GM19240 (cell line): ENCODE measurements around the gene ZNF324B.
"Not testable (repeated sequence)": the region's sequence is repeated elsewhere in the genome, so short reads cannot be mapped to it uniquely, and the experiment has no call there.

Experiments
- DNase-seq: peaks from one replicate; pipeline ENCODE4 v3.0.0; 2011; ENCODE audit warnings: low spot score; ENCODE audit not compliant: insufficient read length

ZNF324B gene

DNA sequence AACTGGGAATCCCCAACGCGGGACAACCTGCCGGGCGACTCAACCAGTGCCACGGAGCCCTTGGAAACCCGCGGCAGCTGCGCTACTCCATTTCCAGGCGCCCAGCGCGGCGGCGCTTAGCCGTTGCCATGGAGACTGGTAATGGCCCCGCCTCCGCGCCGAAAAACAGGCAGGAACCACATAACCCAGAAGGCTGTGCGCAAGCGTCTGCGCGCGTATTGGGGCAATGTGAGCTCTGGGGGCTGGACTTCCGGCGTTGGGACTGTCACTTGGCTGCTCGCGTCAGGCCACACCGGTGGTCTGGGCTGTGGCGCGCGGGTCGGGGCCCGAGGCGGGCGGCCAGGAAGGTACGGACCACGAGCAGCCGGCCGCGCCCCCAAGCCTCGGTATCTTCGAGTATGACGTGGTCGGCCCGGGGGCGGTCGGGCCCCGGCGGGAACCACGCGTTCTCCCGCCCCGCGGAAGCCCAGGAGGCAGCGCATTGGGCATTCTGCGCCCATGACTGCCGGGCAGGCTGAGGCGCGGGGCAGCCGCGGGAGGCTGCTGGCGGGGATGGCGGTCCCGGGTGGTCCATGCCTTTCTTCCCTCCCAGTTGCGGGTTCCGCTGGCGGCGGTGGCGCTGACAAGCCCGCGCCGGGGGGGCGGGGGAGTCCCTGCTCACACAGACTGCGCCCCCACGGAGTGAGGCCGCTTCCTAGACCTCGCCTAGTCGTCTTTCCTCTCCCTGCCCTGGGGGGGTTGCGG lies at the start of gene ZNF324B:
Gene ZNF324B (plus strand): TSS at position 265 of the 744 bp plus-strand sequence. CDS start 2,080 bp downstream, outside the sequence.
- DNase-seq, result peak; percentile 97

DNA sequence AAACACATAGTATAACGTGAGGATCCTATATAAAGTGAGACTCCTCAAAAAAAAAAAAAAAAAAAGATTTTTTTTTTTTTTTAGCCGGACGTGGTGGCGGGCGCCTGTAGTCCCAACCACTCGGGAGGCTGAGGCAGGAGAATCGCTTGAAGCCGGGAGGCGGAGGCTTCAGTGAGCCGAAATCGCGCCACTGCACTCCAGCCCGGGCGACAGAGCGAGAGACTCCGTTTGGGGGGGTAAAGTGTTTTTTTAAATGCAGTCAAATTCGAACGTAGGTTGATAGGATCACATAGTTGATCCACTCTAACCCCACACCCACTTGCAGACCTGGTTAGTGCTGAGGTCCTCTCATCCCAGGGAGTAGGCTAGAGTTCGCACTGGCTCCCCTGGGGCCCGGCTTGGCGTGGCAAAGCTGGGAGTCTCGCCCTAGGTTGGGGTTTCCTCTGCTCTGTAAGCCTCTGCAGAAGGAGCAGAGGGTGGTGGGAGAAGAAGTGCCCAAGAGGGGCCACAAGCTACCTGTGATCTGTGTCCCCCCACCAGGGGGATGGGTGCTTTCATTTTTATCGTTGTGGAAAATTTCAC lies 49.5 kb upstream of the ZNF324B start:
- DNase-seq, result no peak

DNA sequence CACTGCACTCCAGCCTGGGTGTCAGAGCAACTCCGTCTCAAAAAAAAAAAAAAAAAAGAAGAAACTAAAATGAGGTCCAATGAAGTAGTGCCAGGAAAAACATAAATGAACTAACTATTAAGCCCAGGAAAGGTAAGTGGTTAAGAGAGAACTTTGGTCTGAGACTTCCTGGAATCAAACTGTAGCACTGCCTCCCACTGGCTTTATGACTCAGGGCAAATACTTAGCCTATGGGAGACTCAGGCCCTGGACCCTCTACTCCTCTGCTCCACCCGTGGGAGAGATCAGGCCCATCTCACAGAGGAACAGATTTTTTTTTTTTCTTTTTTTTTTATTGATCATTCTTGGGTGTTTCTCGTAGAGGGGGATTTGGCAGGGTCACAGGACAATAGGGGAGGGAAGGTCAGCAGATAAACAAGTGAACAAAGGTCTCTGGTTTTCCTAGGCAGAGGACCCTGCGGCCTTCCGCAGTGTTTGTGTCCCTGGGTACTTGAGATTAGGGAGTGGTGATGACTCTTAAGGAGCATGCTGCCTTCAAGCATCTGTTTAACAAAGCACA lies 47.4 kb upstream of the ZNF324B start:
- not testable (repeated sequence) for DNase-seq

DNA sequence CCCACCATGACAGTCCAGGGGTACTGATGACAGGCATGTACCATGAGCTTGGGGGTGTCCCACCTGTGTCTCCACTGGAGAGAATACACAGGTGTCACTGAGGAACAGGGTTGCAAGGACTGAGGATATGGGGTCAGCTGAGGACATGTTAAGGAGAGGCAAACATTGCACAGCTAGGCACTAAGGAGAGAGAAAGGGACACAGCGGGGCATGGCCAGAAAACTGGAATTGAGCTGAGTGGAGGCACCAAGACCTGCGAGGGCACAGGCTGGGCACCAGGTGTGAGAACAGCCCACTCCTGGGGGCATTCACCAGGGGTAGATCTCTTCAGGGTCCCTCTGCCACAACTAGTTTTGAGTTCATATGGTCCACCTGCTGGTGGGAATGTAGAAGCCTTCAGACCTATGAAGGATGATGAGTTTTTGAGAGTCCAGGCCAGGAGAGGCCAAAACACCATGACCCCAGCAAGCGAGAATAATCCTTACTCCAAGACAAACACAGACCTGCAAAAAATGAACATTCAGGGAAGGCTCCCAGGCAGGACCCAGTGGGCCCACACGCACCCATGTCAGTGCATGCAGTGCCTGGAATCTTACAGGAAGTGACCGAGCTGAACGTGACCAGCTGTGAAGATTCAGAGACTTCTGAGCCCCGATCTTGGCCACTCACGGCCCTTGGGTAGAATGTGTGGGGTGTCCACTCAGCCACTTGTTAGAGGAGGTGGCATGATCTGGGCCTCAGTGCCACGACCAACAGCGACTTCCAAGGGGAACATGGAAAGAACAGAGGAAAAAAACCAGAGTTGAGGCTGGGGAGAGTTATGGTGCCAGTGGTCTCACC lies 44.4 kb upstream of the ZNF324B start:
- DNase-seq, result no peak

DNA sequence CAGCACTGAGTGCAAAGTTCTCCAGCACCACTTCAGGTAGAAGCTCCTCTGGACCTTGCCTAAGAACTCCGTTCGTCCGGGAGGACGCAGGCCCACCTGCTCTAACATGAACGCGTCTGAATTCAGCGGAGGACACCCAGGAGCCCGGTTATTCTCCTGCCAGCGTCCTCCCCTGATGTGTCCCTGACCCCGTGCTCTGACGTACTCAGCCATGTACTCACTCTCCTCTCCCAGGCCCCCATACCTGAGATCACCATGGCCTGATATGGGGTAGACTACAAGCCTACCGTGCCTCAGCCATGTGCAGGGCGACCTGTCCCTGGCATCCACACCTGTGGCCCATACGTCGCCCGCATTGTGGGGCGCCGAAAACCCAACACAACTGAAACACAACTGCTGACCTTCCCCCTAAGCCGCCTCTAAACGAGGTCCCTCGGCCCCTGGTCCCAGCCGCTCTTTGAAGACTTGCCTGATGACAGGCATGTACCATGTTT lies 43.7 kb upstream of the ZNF324B start:
- DNase-seq, result no peak

DNA sequence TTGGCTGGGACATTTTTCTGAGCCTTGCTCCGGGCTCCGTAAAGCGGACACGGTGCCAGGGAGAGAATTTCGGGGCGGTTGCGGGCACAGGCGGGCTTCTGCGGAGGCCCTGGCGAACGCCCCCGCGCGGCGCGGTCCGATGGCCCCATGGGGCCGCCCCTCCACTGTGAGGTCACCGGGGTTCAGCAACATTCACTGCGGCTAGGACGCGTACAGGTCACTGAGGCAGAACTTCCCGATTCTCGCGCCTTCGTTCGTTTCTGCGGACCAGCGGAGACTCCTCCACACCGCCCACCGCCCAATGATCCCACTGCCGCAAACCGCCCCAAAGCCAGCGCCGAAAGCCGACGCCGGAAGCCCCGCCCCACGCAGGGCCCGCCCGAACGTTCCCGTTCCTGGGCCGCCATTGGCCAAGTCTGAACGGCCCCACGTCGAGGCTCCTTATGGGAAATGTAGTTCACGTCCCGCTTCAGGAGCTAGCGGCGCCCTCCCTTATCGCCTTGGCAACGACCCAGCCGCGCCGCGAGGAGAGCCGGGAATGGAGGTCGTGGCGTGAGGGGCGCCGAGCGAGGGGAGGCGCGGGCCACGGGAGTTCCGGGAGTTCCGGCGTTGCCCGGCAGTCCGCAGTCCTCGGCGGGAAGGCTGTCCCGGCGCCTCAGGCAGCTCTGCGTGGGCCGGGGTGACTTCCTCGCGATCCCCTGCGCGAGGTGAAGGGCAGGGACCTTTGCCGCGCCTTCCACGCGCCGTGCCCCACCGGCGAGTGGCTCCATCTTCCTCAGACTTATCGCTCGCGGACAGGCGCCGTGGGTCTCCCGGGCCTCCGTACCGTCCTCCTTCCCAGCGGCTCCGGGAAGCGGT lies 43.0 kb upstream of the ZNF324B start, which contains the start of gene ZNF584:
Gene ZNF584 (plus strand): TSS at position 498 of the 858 bp plus-strand sequence. CDS start 499 bp downstream, outside the sequence.
- DNase-seq, result peak; percentile 89

DNA sequence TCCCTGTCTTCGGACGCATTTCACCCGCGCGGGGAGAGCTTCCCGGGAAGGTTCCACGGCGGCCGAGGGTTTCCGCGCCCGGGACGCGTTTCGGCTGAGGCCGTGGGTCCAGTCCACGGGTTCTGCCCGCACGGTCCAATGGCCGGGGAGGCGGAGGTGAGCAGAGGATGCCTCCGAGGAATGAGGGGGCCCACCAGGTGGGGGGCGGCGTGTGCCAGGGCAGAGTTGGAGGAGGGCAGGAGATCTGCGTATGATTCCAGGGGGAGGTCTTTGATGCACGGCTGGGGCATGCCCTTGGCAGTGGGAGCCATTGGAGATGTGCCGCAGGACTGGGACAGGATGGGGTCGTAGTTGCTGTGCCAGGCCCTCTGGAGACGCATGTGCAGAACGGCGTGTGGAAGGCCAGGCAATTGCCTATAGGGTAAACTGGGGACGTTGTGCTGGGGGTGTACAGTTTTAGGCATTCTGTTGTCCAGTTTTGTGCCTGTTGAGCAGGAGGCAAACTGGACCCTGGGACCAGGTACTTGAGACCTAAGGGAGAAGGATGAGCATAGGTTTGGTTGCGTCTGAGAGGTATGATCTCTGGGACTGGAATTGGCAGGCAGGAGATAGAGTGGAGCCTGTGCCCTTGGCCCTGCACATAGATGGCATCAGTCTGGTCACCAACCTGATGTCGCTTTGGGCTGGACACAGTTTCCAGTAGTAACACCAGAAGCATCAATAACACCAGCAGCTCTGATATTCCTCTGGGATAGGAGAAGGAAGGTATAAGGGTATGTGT lies 42.2 kb upstream of the ZNF324B start:
- DNase-seq, result no peak

GRCh38 chr19:58416604-58417003 lies 34.8 kb upstream of the ZNF324B start:
- no peak for DNase-seq

DNA sequence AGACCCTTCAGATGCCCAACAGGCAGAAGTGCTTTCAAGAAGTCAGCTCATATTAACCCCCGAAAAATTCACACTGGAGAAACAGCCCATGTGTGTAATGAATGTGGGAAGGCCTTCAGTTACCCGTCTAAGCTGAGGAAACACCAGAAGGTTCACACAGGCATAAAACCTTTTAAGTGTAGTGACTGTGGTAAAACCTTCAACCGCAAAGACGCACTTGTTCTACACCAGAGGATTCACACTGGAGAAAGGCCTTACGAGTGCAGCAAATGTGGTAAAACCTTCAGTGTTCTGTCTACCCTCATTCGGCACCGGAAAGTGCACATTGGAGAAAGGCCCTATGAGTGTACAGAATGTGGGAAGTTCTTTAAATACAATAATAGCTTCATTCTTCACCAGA lies 34.4 kb upstream of the ZNF324B start:
- no peak for DNase-seq

- no peak for DNase-seq
These were observed 22.8 kb upstream of the ZNF324B start for GRCh38 chr19:58428617-58429016.

DNA sequence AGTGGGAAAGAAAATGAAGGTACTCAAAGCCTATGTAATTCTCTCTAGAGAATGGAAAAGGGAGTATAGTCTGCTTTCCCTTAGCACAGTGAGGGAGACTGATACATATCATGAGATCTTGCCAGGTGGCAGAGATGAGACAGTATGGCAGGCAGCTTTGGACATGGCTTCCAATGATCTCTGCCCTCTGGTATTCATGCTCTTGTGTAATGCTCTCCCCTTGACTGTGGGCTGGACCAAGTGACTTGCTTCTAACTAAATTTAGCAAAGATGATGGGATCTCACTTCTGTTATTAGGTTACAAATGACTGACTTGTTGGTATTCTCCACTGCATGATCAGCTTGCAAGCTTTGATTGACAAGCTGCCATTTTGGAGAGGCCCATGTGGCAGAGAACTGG lies 21.7 kb upstream of the ZNF324B start:
- no peak for DNase-seq

GRCh38 chr19:58434217-58434616 lies 17.2 kb upstream of the ZNF324B start:
- no peak for DNase-seq

- DNase-seq, result peak; percentile 93
These were observed 11.6 kb upstream of the ZNF324B start, which contains the start of gene ZNF132 for GRCh38 chr19:58439576-58440554. Gene ZNF132, minus strand, starts transcription at chr19:58440153. Its CDS starts 332 bp downstream, at chr19:58439821.

- DNase-seq, result no peak
These were observed 10.9 kb upstream of the ZNF324B start for GRCh38 chr19:58440556-58440955.

- not testable (repeated sequence) for DNase-seq
These were observed 8.4 kb upstream of the ZNF324B start for GRCh38 chr19:58442986-58443385.

DNA sequence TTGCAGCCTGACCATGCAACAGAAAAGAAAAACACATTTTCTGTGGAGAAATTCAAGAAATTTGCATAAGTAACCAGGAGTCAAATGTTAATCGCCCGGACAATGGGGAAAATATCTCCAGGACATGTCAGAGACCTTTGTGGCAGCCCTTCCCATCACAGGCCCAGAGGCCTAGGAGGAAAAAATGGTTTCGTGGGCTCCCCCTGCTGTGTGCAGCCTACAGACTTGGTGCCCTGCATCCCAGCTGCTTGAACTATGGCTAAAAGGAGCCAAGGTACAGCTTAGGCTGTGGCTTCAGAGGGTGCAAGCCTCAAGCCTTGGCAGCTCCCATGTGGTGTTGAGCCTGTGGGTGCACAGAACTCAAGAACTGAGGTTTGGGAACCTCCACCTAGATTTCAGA lies 2.6 kb upstream of the ZNF324B start:
- not testable (repeated sequence) for DNase-seq

DNA sequence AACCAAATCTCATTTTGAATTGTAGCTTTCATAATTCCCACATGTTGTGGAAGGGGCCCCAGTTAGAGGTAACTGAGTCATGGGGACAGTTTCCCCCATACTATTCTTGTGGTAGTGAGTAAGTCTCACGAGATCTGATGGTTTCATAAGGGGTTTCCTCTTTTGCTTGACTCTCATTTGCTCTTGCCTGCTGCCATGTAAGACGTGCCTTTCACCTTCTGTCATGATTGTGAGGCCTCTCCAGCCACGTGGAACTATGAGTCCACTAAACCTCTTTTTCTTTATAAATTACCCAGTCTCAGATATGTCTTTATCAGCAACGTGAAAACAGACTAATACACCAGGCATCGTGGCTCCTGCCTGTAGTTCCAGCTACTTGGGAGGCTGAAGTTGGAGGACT lies 1.4 kb upstream of the ZNF324B start:
- not testable (repeated sequence) for DNase-seq

DNA sequence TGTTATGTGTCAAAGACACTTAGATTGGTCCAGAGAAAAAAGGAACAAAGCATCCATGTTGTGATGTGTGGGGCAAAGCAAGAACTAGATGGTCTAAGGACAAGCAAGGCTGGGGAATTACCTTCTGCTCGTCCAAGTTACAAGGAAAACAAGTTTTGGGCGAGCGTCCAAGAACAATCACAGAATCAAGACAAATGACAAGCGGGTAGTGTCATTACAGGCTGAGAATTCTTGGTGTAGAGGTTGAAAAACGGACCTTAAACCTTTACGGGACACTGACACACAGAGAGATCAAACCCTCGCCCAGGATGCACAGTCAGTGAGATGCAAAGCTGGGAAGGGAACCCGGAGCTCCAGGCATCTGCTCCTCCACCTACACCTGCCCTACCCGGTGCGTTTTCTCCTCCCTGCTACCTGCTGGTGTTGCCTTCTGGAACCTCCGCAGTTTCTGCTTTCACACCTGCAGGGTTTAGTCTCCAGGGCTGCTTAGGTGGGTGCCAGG lies 515 bp upstream of the ZNF324B start:
- DNase-seq, result no peak
